Brain microvascular endothelial cell (primary cell): ENCODE results near the gene PTPN6.

ENCODE experiments used
- DNase-seq: peaks from one replicate; pipeline ENCODE4 v3.0.0-alpha.2; 2020
- H3K27ac ChIP-seq: fragments of 250-450 bp; sonication (Bioruptor Pico); 2 replicates; pipeline ENCODE4 v1.5.1; 2020; ENCODE audit warnings: mild to moderate bottlenecking, moderate library complexity
- H3K27me3 ChIP-seq: fragments of 250-450 bp; sonication (Bioruptor Pico); replicated peaks from 2 replicates; pipeline ENCODE4 v1.5.1; 2020; ENCODE audit warnings: mild to moderate bottlenecking
- H3K36me3 ChIP-seq: fragments of 250-450 bp; sonication (Bioruptor Pico); replicated peaks from 2 replicates; pipeline ENCODE4 v1.5.1; 2020; ENCODE audit warnings: mild to moderate bottlenecking
- H3K4me3 ChIP-seq: 2 replicates; pipeline ENCODE4 v1.5.1; 2011; ENCODE audit warnings: low read depth, mild to moderate bottlenecking, control low read depth, low read length, moderate library complexity
- in situ Hi-C: cut with HindIII; loops from 2 replicates; pipeline ENCODE4 v1.10.0; 2017; ENCODE audit warnings: low sequenced_read_pairs, low pct_ligation_motif_present
- TF ChIP-seq, protein P1 (sequence below): IDR thresholded peaks from 2 replicates; pipeline ENCODE4 v1.5.1; 2011; ENCODE audit warnings: low read depth, mild to moderate bottlenecking, moderate library complexity, low read length, control low read depth, inconsistent platforms; ENCODE audit errors: missing control alignments

The PTPN6 gene

DNA sequence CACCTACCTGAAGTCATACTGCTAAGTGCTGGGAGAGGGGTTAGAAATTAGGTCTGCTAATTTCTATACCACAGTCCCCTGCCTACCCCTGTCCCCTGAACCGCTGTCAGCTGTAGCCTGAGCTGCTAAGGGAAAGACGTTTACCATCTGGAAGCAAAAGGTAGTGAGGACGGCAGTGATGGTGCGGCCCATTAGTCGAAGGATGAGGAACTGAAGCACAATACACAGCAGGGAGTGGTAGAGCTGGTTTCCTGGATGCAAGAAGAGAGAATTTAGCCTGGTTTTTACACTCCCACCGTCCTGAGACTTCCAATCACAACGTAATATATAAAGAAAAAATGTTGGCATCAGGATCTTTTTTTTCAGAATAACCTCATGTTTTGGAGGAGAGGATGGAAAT lies 31.4 kb downstream of the PTPN6 start:
- in situ Hi-C loops, result no loop called here

DNA sequence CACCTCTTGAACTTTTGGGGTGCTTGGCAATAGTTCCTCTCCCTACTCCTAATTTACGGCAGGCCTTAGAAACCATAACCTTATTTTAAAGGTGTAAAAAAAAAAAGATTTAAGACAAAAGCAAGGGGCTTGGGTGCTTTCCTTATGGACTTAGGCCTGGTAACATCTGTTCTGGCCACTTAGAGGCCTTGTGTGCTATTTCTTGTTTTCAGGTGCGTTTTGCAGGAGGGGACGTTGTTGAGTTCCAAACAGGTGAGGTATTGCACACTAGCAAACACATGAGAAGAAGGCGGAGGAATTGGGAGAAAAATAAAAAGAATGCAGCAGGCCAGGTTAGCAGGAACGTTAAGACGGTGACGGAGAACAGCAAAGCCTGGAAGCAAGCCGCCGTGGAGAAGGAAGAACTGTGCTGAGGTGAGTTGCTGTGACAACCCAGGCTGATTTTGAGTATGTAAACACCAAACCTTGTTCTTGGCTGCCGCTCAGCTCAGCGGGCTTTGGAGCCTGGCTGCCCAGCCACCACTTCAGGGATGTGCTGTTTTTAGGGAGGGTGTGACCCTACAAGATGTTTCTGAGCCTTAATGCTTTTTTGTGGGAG lies 36.9 kb downstream of the PTPN6 start:
- Histone ChIP-seq H3K27ac (no peak overlapping the region), H3K4me3 (no peak overlapping the region), H3K27me3 (no peaks in the 10 kb centered on the region), H3K36me3 (peaks cover 5% of the 10 kb centered on the region)
- TF ChIP-seq, protein P1, sequence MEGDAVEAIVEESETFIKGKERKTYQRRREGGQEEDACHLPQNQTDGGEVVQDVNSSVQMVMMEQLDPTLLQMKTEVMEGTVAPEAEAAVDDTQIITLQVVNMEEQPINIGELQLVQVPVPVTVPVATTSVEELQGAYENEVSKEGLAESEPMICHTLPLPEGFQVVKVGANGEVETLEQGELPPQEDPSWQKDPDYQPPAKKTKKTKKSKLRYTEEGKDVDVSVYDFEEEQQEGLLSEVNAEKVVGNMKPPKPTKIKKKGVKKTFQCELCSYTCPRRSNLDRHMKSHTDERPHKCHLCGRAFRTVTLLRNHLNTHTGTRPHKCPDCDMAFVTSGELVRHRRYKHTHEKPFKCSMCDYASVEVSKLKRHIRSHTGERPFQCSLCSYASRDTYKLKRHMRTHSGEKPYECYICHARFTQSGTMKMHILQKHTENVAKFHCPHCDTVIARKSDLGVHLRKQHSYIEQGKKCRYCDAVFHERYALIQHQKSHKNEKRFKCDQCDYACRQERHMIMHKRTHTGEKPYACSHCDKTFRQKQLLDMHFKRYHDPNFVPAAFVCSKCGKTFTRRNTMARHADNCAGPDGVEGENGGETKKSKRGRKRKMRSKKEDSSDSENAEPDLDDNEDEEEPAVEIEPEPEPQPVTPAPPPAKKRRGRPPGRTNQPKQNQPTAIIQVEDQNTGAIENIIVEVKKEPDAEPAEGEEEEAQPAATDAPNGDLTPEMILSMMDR, result no peak
- in situ Hi-C loops, result no loop called here
- no peak for DNase-seq

More for the DNA sequence above, 31.4 kb downstream of the PTPN6 start:
- DNase-seq, result no peak
- TF ChIP-seq, protein P1, result no peak
- no peaks in the 10 kb centered on the region for H3K27me3 ChIP-seq
- no peak overlapping the region for H3K4me3 ChIP-seq
- H3K36me3 ChIP-seq, result peaks cover 18% of the 10 kb centered on the region
- no peak overlapping the region for H3K27ac ChIP-seq

DNA sequence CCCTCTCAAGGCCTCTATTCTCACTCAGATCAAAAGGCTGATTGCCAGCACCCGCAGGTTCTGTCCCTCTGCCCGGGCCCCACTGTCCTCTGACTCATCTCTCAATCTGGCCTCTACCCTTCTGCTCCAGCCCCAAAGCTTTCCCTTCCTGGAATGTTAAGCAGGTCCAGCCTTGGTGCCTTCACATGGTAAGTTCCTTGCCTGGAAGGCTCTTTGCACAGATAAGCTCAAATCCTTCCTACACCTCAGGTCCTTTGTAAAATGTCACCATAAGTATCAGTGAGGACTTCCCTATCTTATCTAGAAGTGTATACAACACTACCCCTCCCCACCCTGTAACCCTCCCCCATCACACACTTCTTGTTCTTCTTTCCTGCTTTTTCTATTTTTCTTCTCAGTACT lies 44.9 kb downstream of the PTPN6 start:
- DNase-seq, result peak; percentile 35
- Histone ChIP-seq H3K36me3 (no peaks in the 10 kb centered on the region), H3K27ac (no peak overlapping the region), H3K27me3 (no peaks in the 10 kb centered on the region), H3K4me3 (no peak overlapping the region)
- in situ Hi-C loops, result no loop called here
- TF ChIP-seq, protein P1, result no peak

DNA sequence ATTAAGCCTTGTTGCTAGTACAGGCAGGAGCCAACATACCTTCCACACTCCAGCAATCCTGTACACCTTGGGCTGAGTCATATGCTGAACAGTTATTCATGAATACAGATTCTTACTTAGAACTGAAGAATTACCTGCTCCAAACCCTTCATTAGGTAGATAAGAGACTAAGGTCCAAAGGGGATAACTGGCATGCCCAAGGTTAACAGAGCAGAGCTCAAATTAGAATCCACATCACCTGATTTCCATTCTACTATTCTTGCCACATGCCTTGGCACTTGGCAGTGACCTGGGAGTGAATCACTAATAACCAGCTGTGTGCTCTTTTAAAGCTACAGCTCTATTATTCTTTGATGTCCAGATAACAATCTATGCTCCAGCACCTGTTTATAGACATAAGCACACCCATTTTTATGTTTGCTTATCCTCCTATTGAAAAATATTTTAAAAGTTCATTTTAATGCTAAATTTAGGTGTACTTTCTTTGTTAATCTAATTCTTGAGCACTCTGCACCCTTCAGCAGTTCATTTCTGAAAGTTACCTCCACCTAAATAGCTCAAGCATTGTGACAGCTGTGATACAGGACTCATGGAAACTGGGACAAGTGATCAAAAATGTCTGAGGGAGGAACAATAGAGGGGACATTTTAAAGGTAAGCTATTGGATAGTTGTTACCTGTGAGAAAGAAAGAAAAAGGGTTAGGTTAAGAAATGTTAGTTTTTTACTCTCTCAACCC lies 47.7 kb downstream of the PTPN6 start:
- Histone ChIP-seq H3K27me3 (no peaks in the 10 kb centered on the region), H3K4me3 (no peak overlapping the region), H3K36me3 (no peaks in the 10 kb centered on the region), H3K27ac (no peak overlapping the region)
- in situ Hi-C loops, result no loop called here
- TF ChIP-seq, protein P1, result no peak
- no peak for DNase-seq

DNA sequence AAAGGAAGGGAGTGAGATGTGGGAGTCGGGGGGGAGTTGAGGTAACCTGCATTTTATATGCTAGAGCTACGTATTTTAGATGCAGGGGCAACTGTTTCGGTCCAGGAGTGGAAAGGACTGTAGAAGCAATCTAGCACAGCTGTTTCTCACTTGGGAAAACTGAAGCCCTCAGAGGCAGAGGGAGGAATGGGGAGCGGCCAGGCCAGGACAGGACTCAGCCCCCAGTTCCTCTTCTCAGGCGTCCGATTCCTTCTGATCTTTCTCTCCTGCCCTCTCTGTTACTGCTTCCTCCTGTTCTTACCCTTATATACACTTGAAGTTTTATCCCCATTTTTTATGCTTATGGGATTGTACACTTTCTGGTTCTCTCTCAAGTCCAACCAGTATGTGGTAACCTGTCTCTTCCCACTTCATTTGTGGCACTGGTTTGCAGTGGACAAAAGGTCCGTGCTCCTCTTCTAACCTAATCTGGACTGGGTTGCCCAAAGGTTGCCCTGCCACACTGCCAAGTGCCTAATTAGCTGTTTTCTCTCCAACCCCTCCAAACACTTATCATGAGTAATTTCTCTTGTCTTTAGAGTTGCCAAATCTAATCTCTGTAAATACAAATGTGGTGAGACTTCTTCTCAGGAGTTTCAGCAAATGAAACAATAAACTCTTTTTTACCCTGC lies 50.9 kb downstream of the PTPN6 start:
- in situ Hi-C loops, result no loop called here
- no peaks in the 10 kb centered on the region for H3K27me3 ChIP-seq
- no peak overlapping the region for H3K4me3 ChIP-seq
- TF ChIP-seq, protein P1, result no peak
- H3K27ac ChIP-seq, result no peak overlapping the region
- no peak for DNase-seq
- H3K36me3 ChIP-seq, result no peaks in the 10 kb centered on the region
